Heart right ventricle (tissue), 16 donors: ENCODE measurements around the gene CD302. TPM values are rescaled to one million over a fixed set of nuclear protein-coding genes. Genes with fewer than 3 reads are reported as not detected.
"Not testable (repeated sequence)": the region's sequence is repeated elsewhere in the genome, so short reads cannot be mapped to it uniquely, and the experiment has no call there.

Experiments used
- ATAC-seq, 8 donors: fragments of 200-7000 bp; cut with Tn5 transposase; one replicate each; pipeline ENCODE4 v1.9.1; 2020; ENCODE audit warnings: mild to moderate bottlenecking in 8 of 8, moderate library complexity in 8 of 8, moderate number of reproducible peaks in 1 of 8
- DNase-seq, 2 donors: peaks; one replicate each; pipeline ENCODE4 v3.0.0-alpha.2; 2020
- H3K27ac ChIP-seq, 10 donors: fragments of 200-600 bp; sonication (generic) in 2 of 10; one replicate each; pipeline versions ENCODE4 v1.5.0 to v1.8.0; 2020 to 2022; ENCODE audit warnings: mild to moderate bottlenecking in 3 of 10
- H3K27me3 ChIP-seq, 7 donors: fragments of 200-600 bp; one replicate each; pipeline ENCODE4 v1.8.0; 2021 to 2022; ENCODE audit warnings: mild to moderate bottlenecking in 2 of 7
- H3K36me3 ChIP-seq, 9 donors: fragments of 200-600 bp; sonication (generic) in 1 of 9; one replicate each; pipeline versions ENCODE4 v1.5.0 to v1.8.0; 2020 to 2022; ENCODE audit warnings: mild to moderate bottlenecking in 2 of 9
- H3K4me1 ChIP-seq, 9 donors: fragments of 200-600 bp; sonication (generic) in 1 of 9; one replicate each; pipeline versions ENCODE4 v1.5.0 to v1.8.0; 2020 to 2022; ENCODE audit warnings: mild to moderate bottlenecking in 4 of 9
- H3K4me3 ChIP-seq, 10 donors: fragments of 200-600 bp; sonication (generic) in 2 of 10; one replicate each; pipeline versions ENCODE4 v1.5.0 to v1.8.0; 2020 to 2022; ENCODE audit warnings: mild to moderate bottlenecking in 7 of 10, moderate library complexity in 2 of 10
- H3K9me3 ChIP-seq, 11 donors: fragments of 200-600 bp in 10 of 11; sonication (generic) in 2 of 11; one replicate each; pipeline versions ENCODE4 v1.5.0 to v1.8.0; 2013 to 2022; ENCODE audit warnings: mild to moderate bottlenecking in 2 of 11, control low read depth in 1 of 11, moderate library complexity in 1 of 11
- CTCF ChIP-seq, 9 donors: fragments of 200-600 bp; sonication (generic) in 2 of 9; IDR thresholded peaks; one replicate each; pipeline versions ENCODE4 v1.5.0 to v1.8.0; 2021 to 2022; ENCODE audit warnings: antibody characterized with exemption in 9 of 9, mild to moderate bottlenecking in 5 of 9, moderate library complexity in 1 of 9
- WGBS, 2 donors: extraction: QIAGEN DNeasy Blood & Tissue Kit; methylation state at CpG; one replicate each; pipeline ENCODE4 v1.1.7; 2013; ENCODE audit warnings: inconsistent platforms in 1 of 2; 5-methylcytosine and 5-hydroxymethylcytosine counted together
- intact Hi-C, 10 donors: fragments of 100-400 bp; cut with DNase I; formaldehyde crosslinking; loops; one replicate each; pipeline versions ENCODE4 v1.11.1 to v1.14.2; 2022
- polyA plus RNA-seq, 2 donors: library from polyadenylated mRNA; stranded (reverse); fragments of 200-250 nt; gene quantifications; one replicate each; pipeline ENCODE4 v1.2.3, GENCODE V29; 2013
- total RNA-seq, 10 donors: library from RNA; stranded (reverse); fragmentation: NEBNext Ultra II Directional in 3 of 10; extraction: Animal tissue kit (Norgen Biotek cat#: 25700) in 3 of 10; gene quantifications; one replicate each; pipeline versions ENCODE4 v1.2.1 to v1.2.4, GENCODE V29; 2021 to 2023
- donor health status: Arrhythmogenic right ventricular cardiomyopathy.
- donor health status: ischemic (EF 13 %, LVEDD 7.1; RV severe dilation, severe dysfunction).
- donor health status: healthy with polysubstance abuse.
- donor health status: DM: no; HTN: yes; CAD: no.
- donor health status: DM: no; HTN: no; CAD: no.
- donor health status: ischemic (EF 25% LVEDD 6.9; RV normal size, moderate dysfunction).
- donor health status: ischemic (EF 25% LVEDD 5.7; RV mildly dilated, moderate dysfunction).
- donor health status: healthy.
- donor health status: DM: yes; HTN: yes; CAD: no.
- donor health status: Ischemic cardiomyopathy.
- donor health status: ischemic (EF 35%, LVEDD 5.7; RV mildly dilated, moderate dysfunction).
- donor health status: nonischemic (EF 11% LVEDD 7.7; RV severe dilation, severe dysfunction).
- donor health status: DM: yes; HTN: yes; CAD: no.
- donor health status: PGD.
- donor health status: ischemic (EF 29% LVEDD 5.4; RV normal size, mild dysfunction).
- donor health status: nonischemic (EF 23%, LVEDD 6.1; RV moderate dilation, normal function).

The CD302 gene
- total and polyA plus RNA-seq, 12 donors, result 5.8 to 25.2 (median 12.8) TPM

GRCh38 chr2:159788253-159788652 is 9.8 kb downstream of the CD302 start:
- intact Hi-C loops, result no loop called here
- no peak overlapping the region for H3K27ac ChIP-seq
- H3K4me1 ChIP-seq, result peaks cover 0 to 75% (median 5%) of the 10 kb centered on the region in 9 donors
- H3K9me3 ChIP-seq, result no peaks in the 10 kb centered on the region
- no peak for TF ChIP-seq CTCF (IDR thresholded peaks at IDR 0.05)
- ATAC-seq (no peak), DNase-seq (no peak)
- no peaks in the 10 kb centered on the region for H3K36me3 ChIP-seq
- 95 to 99% methylated on average over 3 of the region's 3 CpGs for WGBS, 2 donors
- H3K4me3 ChIP-seq, result no peak overlapping the region
- no peaks in the 10 kb centered on the region for H3K27me3 ChIP-seq

DNA sequence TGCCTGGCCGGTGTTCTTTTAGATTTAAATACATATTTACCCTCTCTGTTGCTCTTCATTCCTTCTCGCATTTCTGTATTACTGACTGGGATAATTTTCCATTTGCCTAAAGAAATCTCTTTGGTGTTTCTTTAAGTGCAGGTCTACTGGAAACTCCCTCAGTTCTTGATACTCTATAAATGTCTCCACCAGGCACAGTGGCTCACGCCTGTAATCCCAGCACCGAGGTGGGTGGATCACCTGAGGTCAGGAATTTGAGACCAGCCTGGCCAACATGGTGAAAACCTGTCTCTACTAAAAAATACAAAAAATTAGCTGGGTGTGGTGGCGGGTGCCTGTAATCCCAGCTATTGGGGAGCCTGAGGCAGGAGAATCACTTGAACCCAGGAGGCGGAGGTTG is 10.4 kb downstream of the CD302 start:
- H3K4me3 ChIP-seq, H3K9me3 ChIP-seq, ATAC-seq, H3K27ac ChIP-seq, H3K36me3 ChIP-seq, intact Hi-C loops, DNase-seq, H3K27me3 ChIP-seq: not testable (repeated sequence)
- H3K4me1 ChIP-seq, result peaks cover 0 to 69% (median 5%) of the 10 kb centered on the region in 9 donors
- 93 to 94% methylated on average over 6 of the region's 6 CpGs for WGBS, 2 donors

- H3K36me3 ChIP-seq, result no peaks in the 10 kb centered on the region
- no peak overlapping the region for H3K27ac ChIP-seq
- ATAC-seq, result no peak
- DNase-seq, result no peak
- no peaks in the 10 kb centered on the region for H3K27me3 ChIP-seq
- 79 to 81% methylated on average over 2 of the region's 2 CpGs for WGBS, 2 donors
- intact Hi-C loops, result no loop called here
- no peak overlapping the region for H3K4me3 ChIP-seq
- H3K9me3 ChIP-seq, result no peaks in the 10 kb centered on the region
- peaks cover 0 to 66% (median 5%) of the 10 kb centered on the region in 9 donors for H3K4me1 ChIP-seq
- no peak for TF ChIP-seq CTCF (IDR thresholded peaks at IDR 0.05)
Observed at GRCh38 chr2:159786938-159787337, 11.1 kb downstream of the CD302 start.

- DNase-seq, result no peak
- Histone ChIP-seq H3K4me3 (no peak overlapping the region), H3K36me3 (peaks cover 0 to 9% (median 0%) of the 10 kb centered on the region in 9 donors), H3K9me3 (no peaks in the 10 kb centered on the region), H3K27ac (no peak overlapping the region), H3K4me1 (peaks cover 0 to 51% (median 2%) of the 10 kb centered on the region in 9 donors), H3K27me3 (no peaks in the 10 kb centered on the region)
- WGBS, 2 donors, result 90 to 93% methylated on average over 3 of the region's 3 CpGs
- no peak for ATAC-seq
- no peak for TF ChIP-seq CTCF (IDR thresholded peaks at IDR 0.05)
- intact Hi-C loops, result no loop called here
Observed at GRCh38 chr2:159785195-159785594, 12.8 kb downstream of the CD302 start.

DNA sequence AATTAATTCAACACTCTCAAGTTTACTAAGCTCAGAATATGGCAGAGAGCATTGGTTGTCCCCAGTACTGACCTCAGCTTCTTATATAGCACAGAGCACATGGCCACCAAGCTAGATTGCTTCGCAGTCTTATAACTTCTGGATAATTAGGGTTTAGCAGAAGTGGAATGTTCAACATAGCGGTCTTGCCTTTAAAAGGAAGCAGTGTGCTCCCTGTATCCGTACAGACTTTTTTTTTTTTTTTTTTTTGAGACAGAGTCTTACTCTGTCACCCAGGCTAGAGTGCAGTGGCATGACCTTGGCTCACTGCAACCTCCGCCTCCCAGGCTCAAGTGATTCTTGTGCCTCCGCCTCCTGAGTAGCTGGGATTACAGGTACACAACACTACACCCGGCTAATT is 13.3 kb downstream of the CD302 start:
- 85 to 86% methylated on average over 6 of the region's 6 CpGs for WGBS, 2 donors
- H3K27ac ChIP-seq, H3K27me3 ChIP-seq, H3K4me3 ChIP-seq, H3K9me3 ChIP-seq, intact Hi-C loops, DNase-seq: not testable (repeated sequence)
- Histone ChIP-seq H3K4me1 (peaks cover 0 to 47% (median 0%) of the 10 kb centered on the region in 9 donors), H3K36me3 (peaks cover 0 to 12% (median 0%) of the 10 kb centered on the region in 9 donors)
- ATAC-seq, result peak in 6 of 8 donors; percentile 29 to 50 (median 42)
